GM23338 (cell line): Measurements from ENCODE around the gene POLR3G. TPM values are rescaled to one million over a fixed set of nuclear protein-coding genes. Genes with fewer than 3 reads are reported as not detected.

Experiments used
- ATAC-seq: fragments of 200-7000 bp; cut with Tn5 transposase; 3 replicates; pipeline ENCODE4 v1.9.1; 2020
- DNase-seq: peaks from one replicate; pipeline ENCODE4 v3.0.0-alpha.2; 2015; ENCODE audit warnings: low spot score
- H2AFZ ChIP-seq: fragments of 200-600 bp; sonication (generic); 2 replicates; pipeline ENCODE4 v1.8.0; 2016; ENCODE audit warnings: antibody characterized with exemption, mild to moderate bottlenecking, moderate library complexity
- H3F3A ChIP-seq: fragments of 200-600 bp; sonication (generic); replicated peaks from 2 replicates; pipeline ENCODE4 v1.8.0; 2017; ENCODE audit warnings: antibody characterized with exemption, mixed run types, low read depth
- H3K27ac ChIP-seq: fragments of 200-600 bp; sonication (generic); 2 replicates; pipeline ENCODE4 v1.6.1; 2016; ENCODE audit warnings: low read depth
- H3K27me3 ChIP-seq: fragments of 200-600 bp; sonication (generic); 2 replicates; pipeline ENCODE4 v1.8.0; 2016; ENCODE audit warnings: mild to moderate bottlenecking, mixed run types, moderate library complexity; ENCODE audit not compliant: insufficient read depth
- H3K36me3 ChIP-seq: fragments of 200-600 bp; sonication (generic); 2 replicates; pipeline ENCODE4 v1.8.0; 2016; ENCODE audit warnings: mild to moderate bottlenecking; ENCODE audit not compliant: insufficient read depth
- H3K4me1 ChIP-seq: fragments of 200-600 bp; sonication (generic); 2 replicates; pipeline ENCODE4 v1.8.0; 2016; ENCODE audit warnings: mild to moderate bottlenecking, moderate library complexity; ENCODE audit not compliant: insufficient read depth
- H3K4me2 ChIP-seq: fragments of 200-600 bp; sonication (generic); 2 replicates; pipeline ENCODE4 v1.7.1; 2017; ENCODE audit warnings: mixed run types
- H3K4me3 ChIP-seq: fragments of 200-600 bp; sonication (generic); 2 replicates; pipeline ENCODE4 v1.6.1; 2016; ENCODE audit warnings: mixed run types
- H3K79me2 ChIP-seq: fragments of 200-600 bp; sonication (generic); replicated peaks from 2 replicates; pipeline ENCODE4 v1.8.0; 2017; ENCODE audit warnings: mild to moderate bottlenecking; ENCODE audit not compliant: insufficient read depth
- H3K9me2 ChIP-seq: fragments of 200-600 bp; sonication (generic); 2 replicates; pipeline ENCODE4 v1.8.0; 2017; ENCODE audit not compliant: insufficient read depth
- H4K20me1 ChIP-seq: fragments of 200-600 bp; sonication (generic); replicated peaks from 2 replicates; pipeline ENCODE4 v1.8.0; 2017; ENCODE audit warnings: mild to moderate bottlenecking; ENCODE audit not compliant: insufficient read depth
- H3K27ac Mint-ChIP-seq: 2 replicates; pipeline ENCODE4 v1.8.0; 2020; ENCODE audit warnings: inconsistent platforms, mild to moderate bottlenecking, moderate library complexity, mixed read lengths
- H3K27me3 Mint-ChIP-seq: 3 replicates; pipeline ENCODE4 v1.8.0; 2022; ENCODE audit warnings: low read depth, mild to moderate bottlenecking, moderate library complexity, mixed read lengths, inconsistent platforms; ENCODE audit not compliant: insufficient read depth, poor library complexity
- H3K36me3 Mint-ChIP-seq: 3 replicates; pipeline ENCODE4 v1.8.0; 2021; ENCODE audit warnings: low read depth, mild to moderate bottlenecking, inconsistent platforms, moderate library complexity, mixed read lengths
- H3K4me1 Mint-ChIP-seq: 3 replicates; pipeline ENCODE4 v1.8.0; 2020; ENCODE audit warnings: mild to moderate bottlenecking, inconsistent platforms, mixed read lengths
- H3K4me3 Mint-ChIP-seq: 3 replicates; pipeline ENCODE4 v1.8.0; 2021; ENCODE audit warnings: moderate library complexity, mild to moderate bottlenecking, inconsistent platforms, mixed read lengths
- H3K9me3 Mint-ChIP-seq: 3 replicates; pipeline ENCODE4 v1.8.0; 2020; ENCODE audit warnings: moderate library complexity, mild to moderate bottlenecking, inconsistent platforms, mixed read lengths
- CREB1 ChIP-seq: fragments of 250-450 bp; sonication (Bioruptor Pico); IDR thresholded peaks from 2 replicates; pipeline ENCODE4 v1.5.0; 2020; ENCODE audit warnings: low read depth, mild to moderate bottlenecking, moderate library complexity
- EZH2 ChIP-seq: fragments of 200-600 bp; sonication (generic); IDR thresholded peaks from one replicate; pipeline ENCODE4 v1.8.0; 2017; ENCODE audit warnings: antibody characterized with exemption, mild to moderate bottlenecking, low read depth; ENCODE audit not compliant: unreplicated experiment
- EZH2phosphoT487 ChIP-seq: fragments of 200-600 bp; sonication (generic); IDR thresholded peaks from one replicate; pipeline ENCODE4 v1.8.1; 2018; ENCODE audit warnings: antibody characterized with exemption; ENCODE audit not compliant: unreplicated experiment
- JUNB ChIP-seq: IDR thresholded peaks from one replicate; pipeline ENCODE4 v1.6.1; 2016; ENCODE audit warnings: antibody characterized with exemption; ENCODE audit not compliant: unreplicated experiment
- STAT1 ChIP-seq: IDR thresholded peaks from one replicate; pipeline ENCODE4 v1.6.1; 2016; ENCODE audit warnings: antibody characterized with exemption; ENCODE audit not compliant: unreplicated experiment
- ZNF114 ChIP-seq: fragments of 250-450 bp; sonication (Bioruptor Pico); IDR thresholded peaks from 2 replicates; pipeline ENCODE4 v1.5.0; 2020; ENCODE audit warnings: mild to moderate bottlenecking, moderate library complexity
- ZNF331 ChIP-seq: fragments of 250-450 bp; sonication (Bioruptor Pico); IDR thresholded peaks from 2 replicates; pipeline ENCODE4 v1.5.0; 2020; ENCODE audit warnings: low read depth, mild to moderate bottlenecking, moderate library complexity
- ZNF462 ChIP-seq: fragments of 250-450 bp; sonication (Bioruptor Pico); IDR thresholded peaks from 2 replicates; pipeline ENCODE4 v1.5.0; 2020; ENCODE audit warnings: mild to moderate bottlenecking, moderate library complexity
- polyA plus RNA-seq: library from polyadenylated mRNA; unstranded; fragments of >200 nt; fragmentation: Nextera tagmentation; extraction: Ambion mirVana; gene quantifications from 2 replicates; pipeline ENCODE4 v1.2.1, GENCODE V29; 2016
- total RNA-seq: library from RNA; depleted of rRNA; stranded (reverse); fragments of >200 nt; shearing (Covaris generic); gene quantifications from 2 replicates; pipeline ENCODE4 v1.2.3, GENCODE V29; 2014
- TF ChIP-seq, protein P1 (sequence below): IDR thresholded peaks from 2 replicates; pipeline ENCODE4 v1.6.1; 2016; ENCODE audit warnings: antibody characterized with exemption

POLR3G gene
- total and polyA plus RNA-seq, 2 experiments from 2014 or later = 147 to 376 TPM

DNA sequence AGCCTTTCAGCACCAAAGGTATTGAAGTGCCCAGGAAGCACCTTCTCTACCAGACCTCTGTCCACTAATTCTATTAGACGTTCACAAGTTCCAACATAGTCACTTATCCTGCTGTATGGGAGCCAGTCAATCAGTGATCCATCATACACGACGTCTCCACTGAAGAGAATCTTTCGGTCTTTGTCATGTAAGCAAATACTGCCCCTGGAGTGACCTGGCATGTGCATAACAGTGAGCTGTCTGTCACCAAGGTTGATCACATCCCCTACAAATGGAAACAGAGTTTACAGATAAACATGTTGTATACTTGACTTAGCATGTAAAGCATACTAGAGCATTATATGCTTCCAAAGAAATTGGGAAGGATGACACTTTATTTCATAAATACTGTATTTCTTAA, 13.4 kb upstream of the POLR3G start (continued):
- TF ChIP-seq ZNF462 (CRISPR knock-in tag) (no peak), JUNB (no peak), EZH2phosphoT487 (no peak), EZH2 (no peak)
- TF ChIP-seq, protein P1, sequence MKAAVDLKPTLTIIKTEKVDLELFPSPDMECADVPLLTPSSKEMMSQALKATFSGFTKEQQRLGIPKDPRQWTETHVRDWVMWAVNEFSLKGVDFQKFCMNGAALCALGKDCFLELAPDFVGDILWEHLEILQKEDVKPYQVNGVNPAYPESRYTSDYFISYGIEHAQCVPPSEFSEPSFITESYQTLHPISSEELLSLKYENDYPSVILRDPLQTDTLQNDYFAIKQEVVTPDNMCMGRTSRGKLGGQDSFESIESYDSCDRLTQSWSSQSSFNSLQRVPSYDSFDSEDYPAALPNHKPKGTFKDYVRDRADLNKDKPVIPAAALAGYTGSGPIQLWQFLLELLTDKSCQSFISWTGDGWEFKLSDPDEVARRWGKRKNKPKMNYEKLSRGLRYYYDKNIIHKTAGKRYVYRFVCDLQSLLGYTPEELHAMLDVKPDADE = no peak

DNA sequence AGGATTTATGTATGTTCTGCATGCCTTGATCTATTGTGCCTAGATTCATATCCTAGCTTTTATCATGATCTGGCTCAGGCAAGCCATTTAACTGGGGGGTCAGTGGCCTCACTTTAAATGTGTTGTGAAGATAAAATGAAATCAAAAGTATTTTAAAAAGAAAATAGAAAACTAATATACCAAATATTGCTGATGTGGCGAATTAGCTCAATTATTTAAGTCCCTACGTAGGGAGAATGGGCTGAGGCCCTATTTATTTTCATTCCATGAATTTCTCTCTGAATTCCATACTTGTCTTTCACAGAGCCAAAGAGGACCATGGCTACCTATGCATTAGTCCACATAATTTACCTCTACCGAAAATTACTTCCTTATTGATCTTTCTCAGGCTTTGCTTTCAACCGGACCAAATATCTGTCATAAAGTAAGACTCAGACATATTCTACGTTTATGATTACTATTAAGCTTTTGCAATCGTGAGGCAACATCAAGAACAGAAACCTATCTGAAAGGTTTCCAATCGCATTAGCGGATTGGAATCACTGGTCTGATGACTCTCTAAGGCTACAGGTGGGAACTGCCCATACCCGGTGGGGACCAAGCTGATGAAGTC, 1.8 kb upstream of the POLR3G start:
- Mint-ChIP-seq H3K27ac (peak overlapping the region; percentile 38; the same call in 1 of the 2 replicates), H3K27me3 (peaks cover 14% of the 10 kb centered on the region), H3K9me3 (no peaks in the 10 kb centered on the region; the same call in 2 of the 3 replicates), H3K4me3 (peak overlapping the region; percentile 97), H3K36me3 (peaks cover 13% of the 10 kb centered on the region), H3K4me1 (peaks cover 36% of the 10 kb centered on the region)
- H4K20me1 ChIP-seq = no peaks in the 10 kb centered on the region
- H3F3A ChIP-seq = peaks cover 19% of the 10 kb centered on the region
- H3K79me2 ChIP-seq = peaks cover 33% of the 10 kb centered on the region
- H3K27ac ChIP-seq = no peak overlapping the region
- peak overlapping the region; percentile 83 for H3K4me3 ChIP-seq
- 0 out of 2 replicates have a peak overlapping the region, but pooled peaks have one; percentile 90 for H2AFZ ChIP-seq
- H3K4me2 ChIP-seq = peak overlapping the region; percentile 79
- DNase-seq (no peak), ATAC-seq (no peak)
- H3K9me2 ChIP-seq = no peaks in the 10 kb centered on the region
- H3K4me1 ChIP-seq = peaks cover 22% of the 10 kb centered on the region
- H3K27me3 ChIP-seq = no peaks in the 10 kb centered on the region
- no peaks in the 10 kb centered on the region for H3K36me3 ChIP-seq
- TF ChIP-seq CREB1 (CRISPR knock-in tag) (no peak), EZH2 (no peak), ZNF331 (no peak), ZNF114 (CRISPR knock-in tag) (no peak), STAT1 (no peak)
- TF ChIP-seq, protein P1 = no peak
